Astrocyte (in vitro differentiated cells and primary cell): ENCODE results near the gene CLCA2. TPM values are rescaled to one million over a fixed set of nuclear protein-coding genes. Genes with fewer than 3 reads are reported as not detected.

ENCODE experiments used
- DNase-seq: peaks from one replicate; pipeline ENCODE4 v3.0.0-alpha.2; 2010; ENCODE audit warnings: low read depth
- FAIRE-seq: peaks from 2 replicates; lab custom pipeline; 2011; peaks lifted over from hg19 to GRCh38; lab: Jason Lieb, UNC
- H2AFZ ChIP-seq: 2 replicates; pipeline ENCODE4 v1.6.0; 2012; ENCODE audit warnings: low read depth, low read length, inconsistent platforms
- H3K27ac ChIP-seq: 2 replicates; pipeline ENCODE4 v1.5.1; 2011; ENCODE audit warnings: low read depth, low read length, inconsistent platforms
- H3K27me3 ChIP-seq: 2 replicates; pipeline ENCODE4 v1.6.0; 2011; ENCODE audit warnings: low read length, inconsistent platforms; ENCODE audit not compliant: insufficient read depth
- H3K36me3 ChIP-seq: 2 replicates; pipeline ENCODE4 v1.5.1; 2011; ENCODE audit warnings: low read length, inconsistent platforms; ENCODE audit not compliant: insufficient read depth
- H3K4me1 ChIP-seq: 2 replicates; pipeline ENCODE4 v1.5.1; 2011; ENCODE audit warnings: low read length, inconsistent platforms; ENCODE audit not compliant: insufficient read depth
- H3K4me2 ChIP-seq: 2 replicates; pipeline ENCODE4 v1.6.0; 2012; ENCODE audit warnings: low read length, inconsistent platforms
- H3K4me3 ChIP-seq: 2 replicates; pipeline ENCODE4 v1.5.1; 2011; ENCODE audit warnings: low read depth, mild to moderate bottlenecking, low read length, inconsistent platforms; ENCODE audit not compliant: insufficient read depth
- H3K79me2 ChIP-seq: 2 replicates; pipeline ENCODE4 v1.6.0; 2012; ENCODE audit warnings: mild to moderate bottlenecking, low read length, inconsistent platforms; ENCODE audit not compliant: insufficient read depth
- H3K9ac ChIP-seq: 2 replicates; pipeline ENCODE4 v1.6.0; 2012; ENCODE audit warnings: mild to moderate bottlenecking, low read length, inconsistent platforms
- H3K9me3 ChIP-seq: 2 replicates; pipeline ENCODE4 v1.5.1; 2012; ENCODE audit warnings: low read depth, mild to moderate bottlenecking, low read length, inconsistent platforms; ENCODE audit not compliant: insufficient read depth
- H4K20me1 ChIP-seq: 2 replicates; pipeline ENCODE4 v1.6.0; 2012; ENCODE audit warnings: low read length, inconsistent platforms; ENCODE audit not compliant: insufficient read depth
- H3K27ac Mint-ChIP-seq: one replicate; pipeline ENCODE4 v1.8.0; 2021; ENCODE audit warnings: mild to moderate bottlenecking, mixed read lengths; ENCODE audit not compliant: unreplicated experiment
- H3K27me3 Mint-ChIP-seq: one replicate; pipeline ENCODE4 v1.8.0; 2021; ENCODE audit warnings: low read depth, mixed read lengths; ENCODE audit not compliant: unreplicated experiment
- H3K36me3 Mint-ChIP-seq: one replicate; pipeline ENCODE4 v1.8.0; 2021; ENCODE audit warnings: low read depth, mixed read lengths; ENCODE audit not compliant: unreplicated experiment
- H3K4me1 Mint-ChIP-seq: one replicate; pipeline ENCODE4 v1.8.0; 2021; ENCODE audit warnings: low read depth, mixed read lengths; ENCODE audit not compliant: unreplicated experiment
- H3K4me3 Mint-ChIP-seq: one replicate; pipeline ENCODE4 v1.8.0; 2021; ENCODE audit warnings: mild to moderate bottlenecking, moderate library complexity, mixed read lengths; ENCODE audit not compliant: unreplicated experiment
- H3K9me3 Mint-ChIP-seq: one replicate; pipeline ENCODE4 v1.8.0; 2021; ENCODE audit warnings: mild to moderate bottlenecking, mixed read lengths; ENCODE audit not compliant: unreplicated experiment
- EZH2 ChIP-seq: IDR thresholded peaks from 2 replicates; pipeline ENCODE4 v1.6.1; 2012; ENCODE audit warnings: mild to moderate bottlenecking, low read length, inconsistent platforms; ENCODE audit not compliant: insufficient read depth
- total RNA-seq: library from RNA; stranded (reverse); gene quantifications from 2 replicates; pipeline ENCODE4 v1.2.1, GENCODE V29; 2021
- TF ChIP-seq, protein P1 (sequence below): IDR thresholded peaks from 2 replicates; pipeline ENCODE4 v1.5.1; 2011; ENCODE audit warnings: low read depth, mild to moderate bottlenecking, inconsistent platforms, low read length, moderate library complexity; ENCODE audit not compliant: insufficient read depth

The CLCA2 gene
- total RNA-seq, 1 donor from 2014 or later: 0.77 TPM

DNA sequence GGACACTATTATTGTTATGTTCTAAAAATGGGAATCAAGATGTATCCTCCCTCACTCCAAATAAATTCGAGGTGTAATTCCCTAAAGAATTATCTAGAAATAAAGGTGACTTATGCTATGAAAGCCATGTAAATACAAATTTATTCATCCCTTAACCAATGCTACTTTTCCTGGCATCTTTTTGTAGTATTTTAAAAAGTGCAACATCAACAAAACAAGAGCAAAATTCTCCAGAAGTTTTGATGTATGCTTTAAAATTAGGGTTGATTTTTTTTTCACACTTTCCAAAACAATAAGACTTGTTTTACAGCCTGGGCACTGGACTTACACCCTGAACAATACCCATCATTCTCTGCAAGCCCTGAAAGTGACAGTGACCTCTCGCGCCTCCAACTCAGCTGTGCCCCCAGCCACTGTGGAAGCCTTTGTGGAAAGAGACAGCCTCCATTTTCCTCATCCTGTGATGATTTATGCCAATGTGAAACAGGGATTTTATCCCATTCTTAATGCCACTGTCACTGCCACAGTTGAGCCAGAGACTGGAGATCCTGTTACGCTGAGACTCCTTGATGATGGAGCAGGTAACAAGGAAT lies 23.3 kb downstream of the CLCA2 start:
- H3K36me3 ChIP-seq: no peaks in the 10 kb centered on the region
- DNase-seq (no peak), FAIRE-seq (no peak)
- no peaks in the 10 kb centered on the region for H4K20me1 ChIP-seq
- H3K27ac ChIP-seq: no peak overlapping the region
- TF ChIP-seq, protein P1, sequence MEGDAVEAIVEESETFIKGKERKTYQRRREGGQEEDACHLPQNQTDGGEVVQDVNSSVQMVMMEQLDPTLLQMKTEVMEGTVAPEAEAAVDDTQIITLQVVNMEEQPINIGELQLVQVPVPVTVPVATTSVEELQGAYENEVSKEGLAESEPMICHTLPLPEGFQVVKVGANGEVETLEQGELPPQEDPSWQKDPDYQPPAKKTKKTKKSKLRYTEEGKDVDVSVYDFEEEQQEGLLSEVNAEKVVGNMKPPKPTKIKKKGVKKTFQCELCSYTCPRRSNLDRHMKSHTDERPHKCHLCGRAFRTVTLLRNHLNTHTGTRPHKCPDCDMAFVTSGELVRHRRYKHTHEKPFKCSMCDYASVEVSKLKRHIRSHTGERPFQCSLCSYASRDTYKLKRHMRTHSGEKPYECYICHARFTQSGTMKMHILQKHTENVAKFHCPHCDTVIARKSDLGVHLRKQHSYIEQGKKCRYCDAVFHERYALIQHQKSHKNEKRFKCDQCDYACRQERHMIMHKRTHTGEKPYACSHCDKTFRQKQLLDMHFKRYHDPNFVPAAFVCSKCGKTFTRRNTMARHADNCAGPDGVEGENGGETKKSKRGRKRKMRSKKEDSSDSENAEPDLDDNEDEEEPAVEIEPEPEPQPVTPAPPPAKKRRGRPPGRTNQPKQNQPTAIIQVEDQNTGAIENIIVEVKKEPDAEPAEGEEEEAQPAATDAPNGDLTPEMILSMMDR: no peak
- TF ChIP-seq EZH2: no peak
- H3K4me1 Mint-ChIP-seq: peaks cover 3% of the 10 kb centered on the region
- H3K36me3 Mint-ChIP-seq: no peaks in the 10 kb centered on the region
- no peaks in the 10 kb centered on the region for H3K79me2 ChIP-seq
- H3K9ac ChIP-seq: no peak overlapping the region
- H3K4me3 Mint-ChIP-seq: no peak overlapping the region
- no peak overlapping the region for H3K27ac Mint-ChIP-seq
- no peaks in the 10 kb centered on the region for H3K9me3 ChIP-seq
- no peak overlapping the region for H3K4me3 ChIP-seq
- H3K4me1 ChIP-seq: no peaks in the 10 kb centered on the region
- no peaks in the 10 kb centered on the region for H3K27me3 ChIP-seq
- H3K4me2 ChIP-seq: no peak overlapping the region
- H3K27me3 Mint-ChIP-seq: peaks cover 1% of the 10 kb centered on the region
- H2AFZ ChIP-seq: no peak overlapping the region
- no peaks in the 10 kb centered on the region for H3K9me3 Mint-ChIP-seq

DNA sequence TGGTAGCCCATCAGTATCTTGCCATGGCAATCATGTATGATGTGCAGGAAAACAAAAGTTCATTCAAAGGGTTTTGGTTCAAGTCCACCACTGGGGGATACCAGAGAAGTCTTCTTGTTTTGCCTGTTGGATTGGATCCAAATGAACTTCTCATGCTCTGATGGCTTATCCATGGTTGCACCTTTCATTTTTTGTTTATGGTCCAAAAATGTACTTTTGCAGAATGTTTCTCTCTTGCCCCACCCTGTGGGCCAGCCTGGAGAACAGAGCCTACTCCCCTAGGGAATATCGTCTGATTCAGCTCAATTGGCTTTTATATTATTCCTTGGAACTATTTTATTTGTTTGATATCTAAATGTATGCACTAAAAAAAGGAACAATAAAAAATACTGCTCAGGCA lies 24.7 kb downstream of the CLCA2 start:
- H3K4me1 Mint-ChIP-seq: peaks cover 3% of the 10 kb centered on the region
- no peaks in the 10 kb centered on the region for H3K4me1 ChIP-seq
- no peak overlapping the region for H3K9ac ChIP-seq
- no peak for TF ChIP-seq EZH2
- TF ChIP-seq, protein P1: no peak
- H2AFZ ChIP-seq: no peak overlapping the region
- no peak overlapping the region for H3K4me3 ChIP-seq
- H3K79me2 ChIP-seq: no peaks in the 10 kb centered on the region
- no peaks in the 10 kb centered on the region for H3K36me3 ChIP-seq
- H3K36me3 Mint-ChIP-seq: no peaks in the 10 kb centered on the region
- no peaks in the 10 kb centered on the region for H3K9me3 Mint-ChIP-seq
- H3K27ac ChIP-seq: no peak overlapping the region
- H3K9me3 ChIP-seq: no peaks in the 10 kb centered on the region
- H3K27ac Mint-ChIP-seq: no peak overlapping the region
- no peaks in the 10 kb centered on the region for H4K20me1 ChIP-seq
- peaks cover 1% of the 10 kb centered on the region for H3K27me3 Mint-ChIP-seq
- no peaks in the 10 kb centered on the region for H3K27me3 ChIP-seq
- no peak for DNase-seq
- FAIRE-seq: no peak
- no peak overlapping the region for H3K4me3 Mint-ChIP-seq
- no peak overlapping the region for H3K4me2 ChIP-seq

- H3K79me2 ChIP-seq: no peaks in the 10 kb centered on the region
- no peak overlapping the region for H3K4me3 Mint-ChIP-seq
- no peak for FAIRE-seq
Observed at GRCh38 chr1:86449103-86449502, 25.1 kb downstream of the CLCA2 start.

More at GRCh38 chr1:86449103-86449502, 25.1 kb downstream of the CLCA2 start:
- Histone ChIP-seq H3K9ac (no peak overlapping the region), H3K4me1 (no peaks in the 10 kb centered on the region), H3K4me2 (no peak overlapping the region), H3K36me3 (no peaks in the 10 kb centered on the region), H3K4me3 (no peak overlapping the region), H4K20me1 (no peaks in the 10 kb centered on the region), H3K9me3 (no peaks in the 10 kb centered on the region), H3K27me3 (no peaks in the 10 kb centered on the region), H2AFZ (no peak overlapping the region), H3K27ac (no peak overlapping the region)
- Mint-ChIP-seq H3K9me3 (no peaks in the 10 kb centered on the region), H3K4me1 (peaks cover 3% of the 10 kb centered on the region), H3K36me3 (no peaks in the 10 kb centered on the region), H3K27me3 (peaks cover 1% of the 10 kb centered on the region), H3K27ac (no peak overlapping the region)
- no peak for DNase-seq
- TF ChIP-seq, protein P1: no peak
- TF ChIP-seq EZH2: no peak
